GM18519 (cell line): Measurements from ENCODE around the gene IFT122.
A peak's percentile ranks its signal among the peaks of the same experiment; 100 is the strongest.
"Not testable (repeated sequence)": the region's sequence is repeated elsewhere in the genome, so short reads cannot be mapped to it uniquely, and the experiment has no call there.

Source experiments
- ATAC-seq: cut with Tn5 transposase; IDR thresholded peaks from one replicate; pipeline ENCODE4 v1.9.1; 2021; ENCODE audit warnings: mild to moderate bottlenecking, moderate library complexity; ENCODE audit not compliant: unreplicated experiment, low FRiP score

IFT122 gene, protein sequence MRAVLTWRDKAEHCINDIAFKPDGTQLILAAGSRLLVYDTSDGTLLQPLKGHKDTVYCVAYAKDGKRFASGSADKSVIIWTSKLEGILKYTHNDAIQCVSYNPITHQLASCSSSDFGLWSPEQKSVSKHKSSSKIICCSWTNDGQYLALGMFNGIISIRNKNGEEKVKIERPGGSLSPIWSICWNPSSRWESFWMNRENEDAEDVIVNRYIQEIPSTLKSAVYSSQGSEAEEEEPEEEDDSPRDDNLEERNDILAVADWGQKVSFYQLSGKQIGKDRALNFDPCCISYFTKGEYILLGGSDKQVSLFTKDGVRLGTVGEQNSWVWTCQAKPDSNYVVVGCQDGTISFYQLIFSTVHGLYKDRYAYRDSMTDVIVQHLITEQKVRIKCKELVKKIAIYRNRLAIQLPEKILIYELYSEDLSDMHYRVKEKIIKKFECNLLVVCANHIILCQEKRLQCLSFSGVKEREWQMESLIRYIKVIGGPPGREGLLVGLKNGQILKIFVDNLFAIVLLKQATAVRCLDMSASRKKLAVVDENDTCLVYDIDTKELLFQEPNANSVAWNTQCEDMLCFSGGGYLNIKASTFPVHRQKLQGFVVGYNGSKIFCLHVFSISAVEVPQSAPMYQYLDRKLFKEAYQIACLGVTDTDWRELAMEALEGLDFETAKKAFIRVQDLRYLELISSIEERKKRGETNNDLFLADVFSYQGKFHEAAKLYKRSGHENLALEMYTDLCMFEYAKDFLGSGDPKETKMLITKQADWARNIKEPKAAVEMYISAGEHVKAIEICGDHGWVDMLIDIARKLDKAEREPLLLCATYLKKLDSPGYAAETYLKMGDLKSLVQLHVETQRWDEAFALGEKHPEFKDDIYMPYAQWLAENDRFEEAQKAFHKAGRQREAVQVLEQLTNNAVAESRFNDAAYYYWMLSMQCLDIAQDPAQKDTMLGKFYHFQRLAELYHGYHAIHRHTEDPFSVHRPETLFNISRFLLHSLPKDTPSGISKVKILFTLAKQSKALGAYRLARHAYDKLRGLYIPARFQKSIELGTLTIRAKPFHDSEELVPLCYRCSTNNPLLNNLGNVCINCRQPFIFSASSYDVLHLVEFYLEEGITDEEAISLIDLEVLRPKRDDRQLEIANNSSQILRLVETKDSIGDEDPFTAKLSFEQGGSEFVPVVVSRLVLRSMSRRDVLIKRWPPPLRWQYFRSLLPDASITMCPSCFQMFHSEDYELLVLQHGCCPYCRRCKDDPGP

DNA sequence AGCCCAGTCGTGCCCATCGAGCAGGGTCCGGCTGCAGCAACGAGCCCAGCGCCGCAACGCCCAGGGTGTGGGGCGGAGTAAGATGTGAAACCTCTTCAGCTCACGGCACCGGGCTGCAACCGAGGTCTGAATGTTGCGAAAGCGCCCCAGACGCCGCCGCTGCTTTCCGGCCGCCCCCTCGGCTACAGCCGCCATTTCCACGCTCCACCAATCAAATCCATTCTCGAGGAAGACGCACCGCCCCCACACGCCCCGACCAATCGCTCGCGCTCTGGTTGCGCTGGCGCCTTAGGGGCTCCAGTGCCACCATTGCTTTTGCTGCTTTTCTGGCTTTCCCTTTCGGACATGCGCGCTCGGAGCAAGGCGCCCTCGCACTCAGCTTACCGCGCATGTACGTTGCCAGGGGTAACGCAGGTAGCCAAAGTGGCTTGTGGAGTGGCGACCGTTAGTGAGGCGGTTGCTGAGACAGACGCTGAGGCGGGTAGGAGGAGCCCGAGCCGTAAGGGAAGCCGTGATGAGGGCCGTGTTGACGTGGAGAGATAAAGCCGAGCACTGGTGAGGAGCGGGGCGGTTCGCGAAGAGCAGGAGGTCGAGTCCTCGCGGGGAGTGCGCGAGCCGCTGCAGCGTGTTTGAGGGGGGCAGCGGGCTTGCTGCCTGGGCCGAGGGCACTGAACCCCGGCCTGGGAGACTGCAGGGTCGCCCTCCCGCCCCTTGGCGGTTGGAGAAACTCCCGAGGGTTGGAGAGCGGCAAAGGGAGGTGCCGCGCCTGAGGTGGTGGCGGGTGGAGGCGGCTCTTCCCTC, at the start of gene IFT122, which contains the start of gene MBD4:
Gene IFT122 (plus strand): TSS at position 408 of the 801 bp plus-strand sequence. CDS start 107 bp downstream, at position 515.
Gene MBD4 (minus strand): TSS at position 132 of the 801 bp plus-strand sequence. CDS start 115 bp downstream, at position 17.
- ATAC-seq = peak; percentile 86

DNA sequence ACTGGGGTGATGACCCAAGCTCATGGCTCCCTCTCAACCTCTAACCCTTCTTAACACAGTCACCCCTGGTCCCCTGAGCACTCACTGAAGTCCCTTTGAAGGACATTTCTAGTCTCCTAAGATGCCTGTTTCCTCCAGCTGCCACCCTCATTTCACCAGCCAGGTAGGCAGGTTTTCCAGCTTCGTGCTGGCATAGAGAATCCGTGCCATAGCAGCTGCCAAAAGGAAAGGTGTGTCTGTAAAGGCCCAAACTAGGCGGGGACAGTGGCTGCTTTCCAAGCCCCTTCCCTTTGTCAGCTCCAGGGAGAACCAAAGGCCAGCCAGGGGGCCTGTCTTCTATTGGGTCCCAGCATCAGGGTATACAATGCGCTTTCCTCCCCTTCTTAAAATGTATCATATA, 48.4 kb upstream of the IFT122 start:
- not testable (repeated sequence) for ATAC-seq

DNA sequence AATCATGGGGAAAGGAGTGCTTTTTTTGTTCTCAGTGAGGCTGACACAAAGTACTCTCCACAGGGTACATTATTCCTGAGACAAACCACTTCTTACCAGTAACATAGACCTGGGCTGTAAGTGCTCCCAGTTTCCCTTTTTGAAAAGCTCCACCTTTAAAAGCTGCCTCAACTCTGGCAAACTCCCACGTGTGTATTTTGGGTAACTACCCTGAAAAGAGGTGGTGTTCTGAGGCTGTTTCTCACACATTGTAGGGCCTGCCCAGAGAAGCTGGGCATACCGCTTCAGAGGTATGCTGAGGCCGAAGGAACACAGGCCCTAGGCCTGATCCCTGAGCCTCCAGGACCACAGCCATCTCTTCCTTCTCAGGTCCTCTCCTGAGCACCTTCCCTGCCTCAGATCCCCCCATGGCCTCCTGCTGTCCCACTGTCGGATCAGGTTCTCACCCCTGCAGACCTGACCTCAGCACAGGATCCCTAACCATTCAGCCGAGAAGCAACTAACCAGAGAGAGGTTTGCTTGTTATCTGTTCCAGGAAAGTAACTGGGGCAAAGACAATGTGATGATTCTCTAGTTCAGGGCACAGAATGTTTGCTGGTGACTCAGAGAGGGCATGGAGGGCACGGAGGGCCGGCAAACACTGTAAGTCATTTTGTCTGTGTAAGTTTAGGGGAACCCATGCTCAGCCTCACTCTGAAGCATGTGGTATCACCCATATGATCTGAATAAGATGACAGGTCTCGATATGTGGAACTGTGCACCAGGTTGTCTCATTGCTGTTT, 47.7 kb upstream of the IFT122 start:
- not testable (repeated sequence) for ATAC-seq

DNA sequence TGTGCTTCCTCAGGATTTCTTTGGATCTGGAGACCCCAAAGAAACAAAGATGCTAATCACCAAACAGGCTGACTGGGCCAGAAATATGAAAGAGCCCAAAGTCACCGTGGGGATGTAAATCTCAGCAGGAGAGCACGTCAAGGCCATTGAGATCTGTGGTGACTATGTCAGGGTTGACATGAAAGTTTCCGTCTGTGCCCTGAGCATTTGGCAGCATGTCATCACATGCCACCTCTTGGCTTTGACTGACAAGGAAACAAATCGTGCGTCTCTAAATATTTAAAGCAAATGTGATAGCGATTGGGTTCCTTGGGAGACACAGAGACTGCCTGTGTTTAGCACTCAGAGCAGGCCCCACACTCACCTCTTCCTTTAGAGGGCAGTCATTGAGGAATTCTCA, 46.8 kb upstream of the IFT122 start:
- no peak for ATAC-seq

DNA sequence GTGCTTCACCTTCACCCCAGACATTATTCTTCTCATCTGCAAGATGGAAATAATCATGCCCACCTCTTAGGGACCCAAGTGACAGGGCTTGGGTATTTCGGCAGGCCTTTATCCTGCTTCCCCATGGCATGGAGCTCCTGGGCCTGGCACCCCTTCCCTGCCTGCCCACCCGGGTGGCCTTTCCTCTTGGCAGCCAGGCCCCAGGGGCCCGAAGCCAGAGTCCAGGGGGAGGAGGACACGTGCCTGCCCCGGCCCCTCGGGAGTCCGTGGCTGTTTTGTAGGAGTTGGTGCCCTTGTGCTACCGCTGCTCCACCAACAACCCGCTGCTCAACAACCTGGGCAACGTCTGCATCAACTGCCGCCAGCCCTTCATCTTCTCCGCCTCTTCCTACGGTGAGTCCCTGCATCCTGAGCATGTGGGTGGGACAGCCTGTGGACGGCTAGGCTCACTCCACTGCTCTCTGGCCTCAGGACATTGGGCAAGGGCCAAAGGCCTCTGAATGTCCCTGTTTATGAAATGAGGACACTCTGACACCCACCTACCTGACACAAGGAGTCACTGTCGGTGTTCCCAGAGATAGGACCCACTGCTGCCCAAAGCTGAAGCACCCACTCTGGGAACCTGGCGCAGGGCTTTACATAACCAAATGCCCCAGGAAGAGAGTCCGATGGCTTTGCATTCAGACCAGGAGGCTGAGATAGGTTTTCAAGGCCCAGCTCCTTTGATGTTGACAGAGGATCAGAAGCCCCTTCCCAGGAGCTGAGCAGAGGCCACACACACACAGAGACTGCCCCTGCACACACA, 46.1 kb upstream of the IFT122 start:
- ATAC-seq = not testable (repeated sequence)

DNA sequence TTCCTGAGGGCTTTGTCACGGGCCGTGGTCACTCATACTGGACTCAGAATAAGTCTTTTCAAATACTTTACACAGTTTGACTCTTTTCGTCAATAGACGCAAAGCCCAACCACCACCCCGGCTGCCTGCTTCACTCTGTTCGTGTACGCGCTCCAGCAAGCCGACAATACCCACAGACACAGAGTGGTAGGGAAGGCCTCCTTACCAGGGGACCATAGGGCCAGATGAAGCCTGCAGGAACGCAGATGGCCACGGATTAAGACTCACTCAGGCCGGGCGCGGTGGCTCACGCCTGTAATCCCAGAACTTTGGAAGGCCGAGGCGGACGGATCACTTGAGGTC, 41.2 kb upstream of the IFT122 start:
- ATAC-seq = no peak

DNA sequence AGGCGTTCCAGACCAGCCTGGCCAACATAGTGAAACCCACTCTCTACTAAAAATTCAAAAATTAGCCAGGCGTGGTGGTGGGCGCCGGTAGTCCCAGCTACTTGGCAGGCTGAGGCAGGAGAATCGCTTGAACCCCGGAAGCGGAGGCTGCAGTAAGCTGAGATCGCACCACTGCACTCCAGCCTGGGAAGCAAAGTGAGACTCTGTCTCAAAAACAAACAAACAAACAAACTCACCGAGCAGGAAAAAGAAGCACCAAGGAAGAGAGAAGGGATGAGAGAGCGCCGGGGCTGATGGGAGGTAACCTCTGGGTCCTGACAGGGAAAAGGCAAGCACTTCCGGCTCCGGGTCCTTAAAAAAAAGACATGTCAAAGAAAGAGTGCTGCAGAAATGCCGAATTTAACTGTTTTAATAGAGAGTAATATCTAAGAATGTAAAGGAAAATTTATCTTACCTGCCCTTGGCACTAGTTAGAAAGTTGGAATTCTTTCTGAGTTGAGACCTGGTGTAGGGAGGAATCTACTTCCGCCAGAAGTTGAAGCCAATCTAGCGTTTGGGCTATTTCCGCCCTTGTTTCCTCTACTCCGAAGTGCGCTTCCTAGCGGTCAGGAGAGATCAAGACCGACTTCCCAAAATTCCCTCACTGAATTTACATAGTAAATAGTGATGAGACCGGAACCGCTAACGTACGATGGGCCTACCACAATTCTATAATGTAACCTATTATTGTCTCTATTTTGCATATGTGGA, 40.7 kb upstream of the IFT122 start:
- peak; percentile 50 for ATAC-seq

DNA sequence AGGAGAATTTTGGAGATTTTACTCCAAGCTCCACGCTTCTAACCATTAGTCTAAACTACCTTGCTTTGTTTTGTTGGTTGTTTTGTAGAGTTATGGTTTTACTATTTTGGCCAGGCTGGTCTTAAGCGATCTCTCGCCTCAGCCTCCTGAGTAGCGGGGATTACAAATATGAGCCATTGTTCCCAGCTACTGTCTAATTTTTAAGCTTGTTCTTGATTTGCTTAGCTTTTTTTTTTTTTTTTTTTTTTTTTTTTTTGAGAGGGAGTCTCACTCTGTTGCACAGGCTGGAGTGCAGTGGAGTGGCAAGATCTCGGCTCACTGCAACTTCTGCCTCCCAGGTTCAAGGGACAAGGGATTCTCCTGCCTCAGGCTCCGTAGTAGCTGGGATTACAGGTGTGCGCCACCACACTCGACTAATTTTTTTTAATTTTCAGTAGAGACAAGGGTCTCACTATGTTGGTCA, 40.1 kb upstream of the IFT122 start:
- no peak for ATAC-seq

DNA sequence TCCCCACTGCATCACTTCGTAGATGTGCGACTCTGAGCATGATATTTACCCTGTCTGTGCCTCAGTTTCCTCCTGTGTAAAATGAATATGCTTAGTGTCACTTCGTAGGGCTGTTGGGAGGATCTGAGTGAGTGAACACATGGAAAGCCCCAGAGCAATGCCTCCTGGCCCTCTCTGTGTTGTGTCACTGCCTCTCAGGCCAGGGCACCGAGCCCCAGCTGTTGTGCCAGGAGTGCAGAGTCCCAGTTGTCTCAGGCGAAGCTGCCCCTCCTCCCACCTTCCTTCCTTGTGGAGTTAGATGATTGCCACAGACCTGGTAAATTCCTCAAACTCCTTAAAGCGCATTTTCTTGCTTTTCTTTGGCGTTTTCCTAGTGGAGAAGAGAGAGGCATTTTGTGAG, 37.8 kb upstream of the IFT122 start:
- no peak for ATAC-seq

DNA sequence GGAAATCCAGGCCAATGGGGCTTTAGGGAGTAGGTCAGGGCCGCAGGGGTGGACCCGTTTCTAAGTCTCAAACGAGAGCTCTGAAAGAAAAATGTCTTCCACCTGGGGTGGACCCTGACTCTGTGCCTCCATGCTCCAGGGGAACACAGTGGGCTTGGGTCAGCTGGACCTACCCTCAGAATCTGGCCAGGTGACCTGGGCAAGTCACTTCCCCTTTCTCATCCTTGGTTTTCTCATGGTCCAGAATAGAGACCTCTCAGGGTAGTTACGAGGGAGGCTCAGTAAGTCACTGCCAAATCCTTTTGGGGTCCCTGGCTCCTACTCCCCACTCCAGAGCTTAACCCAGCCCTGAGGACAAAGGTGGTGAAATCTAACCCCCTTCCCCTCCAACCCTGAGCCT, 37.4 kb upstream of the IFT122 start:
- ATAC-seq = no peak

DNA sequence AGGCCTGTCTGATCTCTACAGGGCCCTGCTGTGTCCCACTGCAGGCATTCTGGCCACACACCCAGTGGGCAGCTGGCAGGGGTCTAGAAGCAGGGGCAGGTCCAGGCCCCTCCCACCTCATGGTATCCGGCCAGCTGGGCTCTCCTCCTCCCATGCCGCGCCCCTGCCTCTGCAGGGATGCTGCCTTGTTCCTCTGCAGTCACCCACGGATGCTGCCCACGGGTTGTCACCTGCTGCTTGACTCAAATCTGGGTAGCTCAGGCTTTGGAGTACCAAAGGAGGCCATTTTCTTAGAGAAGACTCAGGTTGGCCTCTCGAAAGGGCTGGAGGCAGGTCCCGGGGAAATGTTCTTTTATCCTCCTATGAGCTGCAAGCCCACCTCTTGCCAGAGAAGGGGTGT, 36.6 kb upstream of the IFT122 start:
- no peak for ATAC-seq

DNA sequence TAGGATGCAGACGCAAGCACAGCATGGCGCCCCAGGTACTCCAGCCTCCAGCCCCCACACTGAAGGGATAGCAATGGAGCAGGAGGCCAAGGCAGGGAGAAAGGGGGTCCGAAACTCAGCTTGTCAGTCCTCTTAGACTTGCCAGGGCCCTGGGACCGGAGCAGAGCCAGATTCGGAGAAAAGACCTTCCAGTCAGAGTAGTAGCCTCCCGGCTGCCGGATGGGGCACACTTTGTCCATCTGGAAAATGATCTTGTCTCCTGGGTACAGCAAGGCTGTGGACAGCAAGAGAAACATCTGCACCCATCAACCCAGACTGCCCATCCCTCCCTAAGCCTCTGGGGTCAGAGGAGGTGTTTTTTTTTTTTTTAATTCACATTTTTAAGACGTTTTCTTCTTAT, 35.9 kb upstream of the IFT122 start:
- no peak for ATAC-seq

DNA sequence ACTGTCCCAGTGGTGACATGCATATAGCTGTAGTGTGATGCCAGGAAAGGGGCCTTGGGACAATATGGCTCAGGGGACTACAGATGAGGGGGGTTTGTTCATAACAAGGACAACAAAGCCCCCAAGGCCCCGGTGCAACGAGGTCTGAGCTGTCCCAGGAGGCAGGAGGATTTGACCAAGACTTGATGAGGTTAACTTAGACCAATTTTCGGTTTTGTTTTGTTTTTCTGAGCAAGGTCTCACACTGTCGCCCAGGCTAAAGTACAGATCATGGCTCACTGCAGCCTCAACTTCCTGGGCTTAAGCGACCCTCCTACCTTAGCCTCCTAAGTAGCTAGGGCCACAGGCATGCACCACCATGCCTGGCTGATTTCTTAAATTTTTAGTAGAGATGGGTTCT, 35.4 kb upstream of the IFT122 start:
- no peak for ATAC-seq

DNA sequence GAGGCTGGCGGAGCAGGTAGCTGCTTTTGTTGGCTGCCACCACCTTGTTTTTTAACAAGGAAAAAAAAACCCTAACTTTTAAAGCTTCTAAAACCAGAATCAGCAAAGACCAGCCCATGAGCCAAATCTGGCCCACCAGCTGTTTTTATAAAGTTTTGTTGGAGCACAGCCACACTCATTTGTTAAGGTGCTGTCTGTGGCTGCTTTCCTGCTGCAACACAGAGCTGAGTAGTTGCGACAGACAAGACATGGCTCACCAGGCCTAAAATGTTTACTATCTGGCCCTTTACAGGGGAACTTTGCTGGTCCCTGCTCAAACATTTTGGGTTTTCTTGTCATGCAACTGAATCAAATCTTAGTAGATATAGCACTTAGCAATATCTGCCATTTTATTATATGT, 30.5 kb upstream of the IFT122 start:
- ATAC-seq = no peak

DNA sequence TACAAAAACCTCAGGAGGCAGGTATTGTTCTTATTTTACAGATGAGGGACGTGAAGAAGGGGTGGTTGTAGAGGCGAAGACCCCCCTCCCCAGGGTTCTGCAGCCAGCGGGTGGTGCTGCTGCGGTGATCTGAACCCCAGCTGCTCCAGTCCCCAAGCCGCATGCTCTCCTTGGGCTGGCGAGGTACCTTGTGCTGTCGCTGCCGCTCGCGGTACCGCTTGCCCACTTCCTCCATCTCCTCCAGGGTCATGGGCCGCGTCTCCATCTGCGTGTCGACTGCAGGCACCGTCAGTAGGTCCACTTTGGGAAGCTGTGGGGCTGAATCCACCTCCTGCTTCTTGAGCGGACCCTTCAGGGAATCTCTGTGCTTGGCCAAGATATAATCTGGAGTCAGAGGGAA, 29.1 kb upstream of the IFT122 start:
- ATAC-seq = no peak

DNA sequence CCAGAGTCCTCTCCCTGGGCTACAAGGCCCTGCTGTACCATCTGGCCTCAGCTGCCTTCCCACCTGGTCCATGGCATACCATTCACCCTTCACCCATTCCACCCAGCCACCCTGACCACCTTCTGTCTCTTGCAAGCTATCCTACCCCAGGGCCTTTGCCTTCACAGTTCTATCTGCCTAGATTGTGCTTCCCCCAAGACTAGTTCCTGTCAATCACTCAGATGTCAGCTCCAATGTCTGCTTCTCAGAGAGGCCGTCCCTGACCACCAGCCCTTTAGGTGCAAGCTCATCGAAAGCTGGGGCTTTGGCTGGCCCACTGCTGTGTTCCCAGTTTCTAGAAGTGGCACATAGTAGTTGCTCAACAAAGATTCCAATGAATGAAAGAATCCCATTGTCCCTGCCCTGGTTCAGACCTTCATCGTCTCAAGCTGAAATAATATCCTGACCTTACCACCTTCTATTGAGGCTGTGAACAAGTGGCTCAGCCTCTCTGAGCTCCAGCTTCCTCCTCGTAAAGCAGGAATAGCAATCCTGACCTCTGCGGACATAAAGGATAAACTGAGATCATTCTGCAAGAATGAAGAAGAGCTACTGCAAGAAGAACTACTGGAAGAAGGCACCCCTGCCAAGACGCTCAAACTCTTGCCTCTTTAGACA, 27.4 kb upstream of the IFT122 start:
- ATAC-seq = no peak

DNA sequence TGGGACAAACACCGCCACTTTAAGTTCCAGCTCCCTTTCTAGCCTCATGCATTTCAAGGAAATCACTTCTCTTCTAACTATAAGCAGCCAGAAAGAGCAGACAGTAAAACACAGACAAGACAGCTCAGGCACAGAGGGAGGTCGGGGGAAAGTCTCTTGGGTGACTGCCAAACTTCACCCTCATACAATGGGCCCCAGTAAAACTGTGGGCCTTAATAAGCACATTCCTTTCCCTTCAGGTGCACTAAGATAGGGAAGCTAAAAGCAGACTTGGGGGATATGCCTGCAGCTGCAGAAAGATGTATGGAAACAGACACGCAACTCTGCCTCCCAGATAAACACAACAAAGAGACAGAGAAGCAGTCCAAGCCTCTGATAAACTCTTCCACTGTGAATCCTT, 26.8 kb upstream of the IFT122 start:
- not testable (repeated sequence) for ATAC-seq
